ENCODE data around the gene AKAP8L. TPM values are rescaled to one million over a fixed set of nuclear protein-coding genes. Genes with fewer than 3 reads are reported as not detected.
"Not testable (repeated sequence)": the region's sequence is repeated elsewhere in the genome, so short reads cannot be mapped to it uniquely, and the experiment has no call there.

AKAP8L gene
- total RNA-seq, 1 donor from 2014 or later = 70.8 TPM

GRCh38 chr19:15417699-15418098 lies 1.1 kb downstream of the AKAP8L start:
- DNase-seq = peak; percentile 20

- no peak for DNase-seq
Observed at GRCh38 chr19:15412832-15413231, 6.0 kb downstream of the AKAP8L start.

- not testable (repeated sequence) for DNase-seq
Observed at GRCh38 chr19:15411351-15411750, 7.4 kb downstream of the AKAP8L start.

GRCh38 chr19:15404780-15405211 lies 14.0 kb downstream of the AKAP8L start:
- no peak for DNase-seq

- no peak for DNase-seq
Observed at GRCh38 chr19:15404097-15404779, 14.6 kb downstream of the AKAP8L start.

- no peak for DNase-seq
Observed at GRCh38 chr19:15403151-15403531, 15.6 kb downstream of the AKAP8L start.

- DNase-seq = no peak
Observed at GRCh38 chr19:15402411-15403150, 16.2 kb downstream of the AKAP8L start.

- no peak for DNase-seq
Observed at GRCh38 chr19:15401397-15401710, 17.4 kb downstream of the AKAP8L start.

GRCh38 chr19:15400521-15401396 lies 18.0 kb downstream of the AKAP8L start:
- DNase-seq = no peak

GRCh38 chr19:15399635-15400034 lies 19.2 kb downstream of the AKAP8L start:
- no peak for DNase-seq

GRCh38 chr19:15399234-15399515 lies 19.6 kb downstream of the AKAP8L start:
- no peak for DNase-seq

- DNase-seq = no peak
Observed at GRCh38 chr19:15398501-15399233, 20.1 kb downstream of the AKAP8L start.

- no peak for DNase-seq
Observed at GRCh38 chr19:15397782-15398181, 21.0 kb downstream of the AKAP8L start.

GRCh38 chr19:15397236-15397635 lies 21.6 kb downstream of the AKAP8L start:
- no peak for DNase-seq

- DNase-seq = no peak
Observed at GRCh38 chr19:15396436-15396835, 22.4 kb downstream of the AKAP8L start.

GRCh38 chr19:15395251-15395650 lies 23.5 kb downstream of the AKAP8L start:
- DNase-seq = not testable (repeated sequence)

- DNase-seq = no peak
Observed at GRCh38 chr19:15394426-15394825, 24.4 kb downstream of the AKAP8L start.

GRCh38 chr19:15393963-15394362 lies 24.8 kb downstream of the AKAP8L start:
- no peak for DNase-seq

- DNase-seq = no peak
Observed at GRCh38 chr19:15390814-15391213, 28.0 kb downstream of the AKAP8L start.

GRCh38 chr19:15381864-15382263 lies 36.9 kb downstream of the AKAP8L start:
- no peak for DNase-seq

- DNase-seq = no peak
Observed at GRCh38 chr19:15381429-15381828, 37.4 kb downstream of the AKAP8L start.

- DNase-seq = peak; percentile 60
Observed at GRCh38 chr19:15379999-15380647, 38.7 kb downstream of the AKAP8L start.

All from dermis blood vessel endothelial cell (primary cell).